Activated CD8-positive, alpha-beta memory T cell treated with anti-CD3 and anti-CD28 coated beads, Interleukin-2, amount 10 ng/mL, durations not matched to agents 7 days and 5 days (primary cell): ENCODE data around the gene STUB1. TPM values are rescaled to one million over a fixed set of nuclear protein-coding genes. Genes with fewer than 3 reads are reported as not detected.

Experiments used
- ATAC-seq: fragments of 150-1000 bp; cut with Tn5 transposase; one replicate; pipeline ENCODE4 v1.10.0; 2021; ENCODE audit warnings: moderate library complexity
- CTCF ChIA-PET: fragments of 350-600 bp; sonication (Branson Sonifier 250); formaldehyde crosslinking; loops from one replicate; lab custom pipeline; 2021; ENCODE audit warnings: antibody characterized with exemption; lab: Charles Lee
- DNase-seq: peaks from one replicate; pipeline ENCODE4 v3.0.0-alpha.2; 2020
- H3K27ac Mint-ChIP-seq: one replicate; pipeline ENCODE4 v1.8.0; 2021; ENCODE audit warnings: mild to moderate bottlenecking, mixed read lengths
- H3K27me3 Mint-ChIP-seq: one replicate; pipeline ENCODE4 v1.8.0; 2021; ENCODE audit warnings: mixed read lengths
- H3K36me3 Mint-ChIP-seq: one replicate; pipeline ENCODE4 v1.8.0; 2021; ENCODE audit warnings: mild to moderate bottlenecking, mixed read lengths
- H3K4me1 Mint-ChIP-seq: one replicate; pipeline ENCODE4 v1.8.0; 2021; ENCODE audit warnings: mixed read lengths
- H3K4me3 Mint-ChIP-seq: one replicate; pipeline ENCODE4 v1.8.0; 2021; ENCODE audit warnings: mild to moderate bottlenecking, moderate library complexity, mixed read lengths
- H3K9me3 Mint-ChIP-seq: one replicate; pipeline ENCODE4 v1.8.0; 2022; ENCODE audit warnings: low read depth, mixed read lengths
- total RNA-seq, 2 experiments: library from RNA; stranded (reverse); gene quantifications; one replicate each; pipeline ENCODE4 v1.2.3, GENCODE V29; 2021

STUB1 gene
- total RNA-seq, 2 experiments from 2014 or later = 84.2 to 87.1 TPM

GRCh38 chr16:648781-649589 is 31.2 kb upstream of the STUB1 start, which contains the start of gene WDR90:
Gene WDR90 (plus strand): TSS chr16:649365. CDS start chr16:649417, 52 bp downstream.
- Mint-ChIP-seq H3K4me3 (peak within 1 kb of the TSS; percentile 75), H3K36me3 (no peaks in the 10 kb centered on the region), H3K9me3 (no peaks in the 10 kb centered on the region), H3K4me1 (peaks cover 17% of the 10 kb centered on the region), H3K27ac (peak within 1 kb of the TSS; percentile 78), H3K27me3 (no peaks in the 10 kb centered on the region)
- CTCF ChIA-PET = interaction anchor here (0.6 to 2.5 kb wide), 13 partner anchors 9 to 120 kb away, joined by 3 to 13 read pairs (median 3); partner anchors contain the start of genes ANTKMT, CIAO3, METTL26 and RHOT2
- ATAC-seq (peak; percentile 88), DNase-seq (peak; percentile 96)

GRCh38 chr16:649631-650030 is 30.6 kb upstream of the STUB1 start:
- H3K27me3 Mint-ChIP-seq = no peaks in the 10 kb centered on the region
- peaks cover 12% of the 10 kb centered on the region for H3K4me1 Mint-ChIP-seq
- no peak overlapping the region for H3K27ac Mint-ChIP-seq
- ATAC-seq = peak; percentile 34
- no peaks in the 10 kb centered on the region for H3K36me3 Mint-ChIP-seq
- peak; percentile 59 for DNase-seq
- CTCF ChIA-PET = interaction anchor here (0.6 to 2.5 kb wide), 6 partner anchors 10 to 121 kb away, joined by 3 to 13 read pairs (median 4); partner anchors contain the start of genes ANTKMT and RHOT2
- H3K4me3 Mint-ChIP-seq = peak overlapping the region; percentile 72
- H3K9me3 Mint-ChIP-seq = no peaks in the 10 kb centered on the region

- Mint-ChIP-seq H3K36me3 (no peaks in the 10 kb centered on the region), H3K27me3 (no peaks in the 10 kb centered on the region), H3K9me3 (no peaks in the 10 kb centered on the region), H3K4me1 (peaks cover 11% of the 10 kb centered on the region), H3K4me3 (no peak overlapping the region), H3K27ac (no peak overlapping the region)
- CTCF ChIA-PET = interaction anchor here (1.3 kb wide), 1 partner anchor 16 kb away, joined by 6 read pairs; the partner anchor contains the start of gene RHOT2
- DNase-seq (no peak), ATAC-seq (no peak)
Observed at GRCh38 chr16:651844-652243, 28.4 kb upstream of the STUB1 start.

GRCh38 chr16:652454-653305 is 27.5 kb upstream of the STUB1 start:
- no peak for DNase-seq
- no peak overlapping the region for H3K27ac Mint-ChIP-seq
- ATAC-seq = no peak
- H3K27me3 Mint-ChIP-seq = no peaks in the 10 kb centered on the region
- H3K4me3 Mint-ChIP-seq = no peak overlapping the region
- CTCF ChIA-PET = no interaction called here
- no peaks in the 10 kb centered on the region for H3K36me3 Mint-ChIP-seq
- H3K9me3 Mint-ChIP-seq = no peaks in the 10 kb centered on the region
- peaks cover 11% of the 10 kb centered on the region for H3K4me1 Mint-ChIP-seq

- CTCF ChIA-PET = no interaction called here
- H3K4me1 Mint-ChIP-seq = peaks cover 7% of the 10 kb centered on the region
- no peak overlapping the region for H3K27ac Mint-ChIP-seq
- no peaks in the 10 kb centered on the region for H3K27me3 Mint-ChIP-seq
- no peaks in the 10 kb centered on the region for H3K36me3 Mint-ChIP-seq
- DNase-seq (no peak), ATAC-seq (no peak)
- no peak overlapping the region for H3K4me3 Mint-ChIP-seq
- H3K9me3 Mint-ChIP-seq = no peaks in the 10 kb centered on the region
Observed at GRCh38 chr16:654034-654433, 26.2 kb upstream of the STUB1 start.

GRCh38 chr16:657487-657886 is 22.7 kb upstream of the STUB1 start:
- no peaks in the 10 kb centered on the region for H3K27me3 Mint-ChIP-seq
- H3K9me3 Mint-ChIP-seq = no peaks in the 10 kb centered on the region
- ATAC-seq (no peak), DNase-seq (no peak)
- H3K36me3 Mint-ChIP-seq = no peaks in the 10 kb centered on the region
- CTCF ChIA-PET = interaction anchor here (1.0 kb wide), 1 partner anchor 9 kb away, joined by 3 read pairs; no protein-coding TSS in a partner anchor
- no peak overlapping the region for H3K4me3 Mint-ChIP-seq
- no peak overlapping the region for H3K27ac Mint-ChIP-seq
- peaks cover 2% of the 10 kb centered on the region for H3K4me1 Mint-ChIP-seq

GRCh38 chr16:658679-659571 is 21.3 kb upstream of the STUB1 start:
- CTCF ChIA-PET = interaction anchor here (2.5 kb wide), 1 partner anchor 9 kb away, joined by 11 read pairs; the partner anchor contains the start of gene WDR90
- DNase-seq = no peak
- no peaks in the 10 kb centered on the region for H3K9me3 Mint-ChIP-seq
- peaks cover 2% of the 10 kb centered on the region for H3K4me1 Mint-ChIP-seq
- H3K36me3 Mint-ChIP-seq = no peaks in the 10 kb centered on the region
- no peak overlapping the region for H3K4me3 Mint-ChIP-seq
- no peak overlapping the region for H3K27ac Mint-ChIP-seq
- ATAC-seq = no peak
- no peaks in the 10 kb centered on the region for H3K27me3 Mint-ChIP-seq

GRCh38 chr16:659618-660017 is 20.6 kb upstream of the STUB1 start:
- Mint-ChIP-seq H3K4me3 (no peak overlapping the region), H3K36me3 (no peaks in the 10 kb centered on the region), H3K4me1 (peaks cover 2% of the 10 kb centered on the region), H3K27me3 (no peaks in the 10 kb centered on the region), H3K9me3 (no peaks in the 10 kb centered on the region), H3K27ac (no peak overlapping the region)
- CTCF ChIA-PET = interaction anchor here (2.5 kb wide), 1 partner anchor 10 kb away, joined by 11 read pairs; the partner anchor contains the start of gene WDR90
- no peak for ATAC-seq
- DNase-seq = no peak

- Mint-ChIP-seq H3K4me1 (peaks cover 2% of the 10 kb centered on the region), H3K36me3 (no peaks in the 10 kb centered on the region), H3K27ac (no peak overlapping the region), H3K27me3 (no peaks in the 10 kb centered on the region), H3K9me3 (no peaks in the 10 kb centered on the region), H3K4me3 (no peak overlapping the region)
- DNase-seq (no peak), ATAC-seq (no peak)
- CTCF ChIA-PET = interaction anchor here (2.5 kb wide), 1 partner anchor 10 kb away, joined by 11 read pairs; the partner anchor contains the start of gene WDR90
Observed at GRCh38 chr16:660132-660458, 20.1 kb upstream of the STUB1 start.

GRCh38 chr16:660459-661183 is 19.6 kb upstream of the STUB1 start:
- H3K4me3 Mint-ChIP-seq = no peak overlapping the region
- CTCF ChIA-PET = interaction anchor here (2.5 kb wide), 1 partner anchor 11 kb away, joined by 11 read pairs; the partner anchor contains the start of gene WDR90

GRCh38 chr16:661184-661821 is 18.9 kb upstream of the STUB1 start:
- Mint-ChIP-seq H3K4me1 (peaks cover 2% of the 10 kb centered on the region), H3K27ac (no peak overlapping the region), H3K36me3 (no peaks in the 10 kb centered on the region), H3K4me3 (no peak overlapping the region), H3K27me3 (no peaks in the 10 kb centered on the region), H3K9me3 (no peaks in the 10 kb centered on the region)
- CTCF ChIA-PET = interaction anchor here (2.5 kb wide), 1 partner anchor 11 kb away, joined by 11 read pairs; the partner anchor contains the start of gene WDR90
- no peak for ATAC-seq
- DNase-seq = no peak

More at GRCh38 chr16:660459-661183, 19.6 kb upstream of the STUB1 start:
- H3K9me3 Mint-ChIP-seq = no peaks in the 10 kb centered on the region
- ATAC-seq (peak; percentile 73), DNase-seq (peak; percentile 67)
- H3K27me3 Mint-ChIP-seq = no peaks in the 10 kb centered on the region
- no peak overlapping the region for H3K27ac Mint-ChIP-seq
- H3K36me3 Mint-ChIP-seq = no peaks in the 10 kb centered on the region
- peaks cover 2% of the 10 kb centered on the region for H3K4me1 Mint-ChIP-seq
